ENCODE results near the gene SLC39A10. TPM values are rescaled to one million over a fixed set of nuclear protein-coding genes. Genes with fewer than 3 reads are reported as not detected.

SLC39A10 gene
- total and polyA plus RNA-seq, 10 of the 15 experiments (the other 5 are each of a cell fraction or from before 2014, with no cell fraction given): 2.0 to 23.6 (median 7.9) TPM

DNA sequence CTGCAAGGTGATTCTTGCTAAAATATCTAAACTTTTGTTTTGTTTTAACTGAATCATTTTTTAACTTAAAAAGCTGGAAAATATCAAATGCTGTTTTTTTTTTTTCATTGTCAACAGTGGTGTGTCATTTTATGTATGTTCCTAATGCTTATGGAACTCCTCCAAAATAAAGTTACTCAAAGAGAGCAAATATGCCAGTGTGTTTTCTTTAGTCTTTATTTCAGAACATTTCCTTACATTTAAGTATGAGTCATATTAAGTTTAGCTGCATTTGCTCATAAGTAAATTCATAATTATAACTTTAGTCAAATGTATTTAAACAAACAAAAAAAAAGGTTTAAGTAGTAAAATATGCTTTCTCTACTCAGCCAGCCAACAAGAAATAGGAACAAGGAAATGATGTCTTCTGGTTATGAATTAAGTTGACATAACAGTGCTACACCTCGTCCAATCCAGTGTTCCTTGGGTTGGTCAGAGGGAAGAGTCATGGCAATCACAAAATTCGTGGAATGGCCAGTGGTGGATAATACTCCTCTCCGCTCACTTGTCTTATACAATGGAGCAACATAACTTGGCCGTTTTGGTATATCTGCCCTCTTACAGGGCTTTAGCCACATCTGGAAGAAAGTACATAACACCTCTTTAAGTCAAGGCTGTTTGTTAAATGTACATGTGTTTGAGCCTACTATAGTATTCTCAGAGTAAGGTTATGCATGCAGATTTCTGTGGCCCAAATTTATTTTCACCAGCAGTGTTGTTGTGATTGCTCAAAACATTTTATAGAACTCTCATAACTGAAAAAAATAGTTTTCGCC, 80.7 kb downstream of the SLC39A10 start:
- POLR2A ChIA-PET: no interaction called here
- WGBS (ENCODE audit: insufficient coverage, insufficient replicate concordance, low lambda C conversion rate, missing lambda C conversion rate): 67% methylated on average over 5 of the region's 5 CpGs
- RAD21 ChIA-PET (ENCODE audit: unreplicated experiment): interaction anchor here (1.4 kb wide), 1 partner anchor 11 kb away, joined by 3 read pairs; no protein-coding TSS in a partner anchor
- H3K27ac ChIP-seq (ENCODE audit: control insufficient read depth, insufficient read depth): no peak overlapping the region
- H2AFZ ChIP-seq (ENCODE audit: control insufficient read depth, low read depth, low read length): no peak overlapping the region
- in situ Hi-C loops (cut with MboI): no loop called here
- H3K4me3 ChIP-seq: no peak overlapping the region
- no TSS peak for BruUV-seq (replicated peaks)
- intact Hi-C loops (cut with micrococcal nuclease; ENCODE audit: unreplicated experiment): no loop called here
- no peaks in the 10 kb centered on the region for H3K27me3 ChIP-seq (replicated peaks in 1 of 2; ENCODE audit: control insufficient read depth in 2 of 2, insufficient read depth in 2 of 2, low read length in 1 of 2)
- no peak overlapping the region for H3K4me2 ChIP-seq (ENCODE audit: control insufficient read depth, insufficient read depth)
- no peaks in the 10 kb centered on the region for H3K4me1 ChIP-seq (ENCODE audit: control insufficient read depth, insufficient read depth, low read length)
- H4K20me1 ChIP-seq (ENCODE audit: control insufficient read depth, insufficient read depth): no peaks in the 10 kb centered on the region
- H3K79me2 ChIP-seq (ENCODE audit: control insufficient read depth, insufficient read depth, low read length): no peaks in the 10 kb centered on the region
- no peaks in the 10 kb centered on the region for H3K9me3 ChIP-seq (replicated peaks; ENCODE audit: control insufficient read depth, insufficient read depth, low read length)
- peak; percentile 68 for FAIRE-seq
- SMC1A ChIA-PET (ENCODE audit: uncharacterized antibody, unreplicated experiment): no interaction called here
- no peaks in the 10 kb centered on the region for H3K36me3 ChIP-seq (ENCODE audit: control insufficient read depth in 2 of 2, insufficient read depth in 2 of 2, low read length in 1 of 2)
- CTCF ChIA-PET: no interaction called here
- TF ChIP-seq SIN3A (IDR thresholded peaks at IDR 0.05; ENCODE audit: low read depth, low read length) (no peak), RAD21 (IDR thresholded peaks at IDR 0.05; ENCODE audit: insufficient read depth, low read depth, low read length) (no peak), CBX5 (IDR thresholded peaks at IDR 0.05; ENCODE audit: low read depth) (no peak), NRF1 (conservative IDR thresholded peaks at IDR 0.05; ENCODE audit: low read depth, low read length) (no peak), BRCA1 (IDR thresholded peaks at IDR 0.05; ENCODE audit: low read depth, low read length) (no peak), BHLHE40 (IDR thresholded peaks at IDR 0.05; ENCODE audit: borderline replicate concordance in 1 of 2, low read depth in 2 of 2, low read length in 1 of 2) (no peak), ZBED1 (IDR thresholded peaks at IDR 0.05; ENCODE audit: borderline replicate concordance) (no peak), PAX8 (IDR thresholded peaks at IDR 0.05) (no peak), ZZZ3 (IDR thresholded peaks at IDR 0.05; ENCODE audit: control insufficient read depth, insufficient read length, low read depth) (no peak), KLF5 (IDR thresholded peaks at IDR 0.05; ENCODE audit: partially characterized antibody) (no peak), DPF2 (IDR thresholded peaks at IDR 0.05) (no peak), ZNF687 (IDR thresholded peaks at IDR 0.05) (no peak), FOS (IDR thresholded peaks at IDR 0.05; ENCODE audit: borderline replicate concordance, extremely low read depth, insufficient read length) (no peak), IKZF2 (IDR thresholded peaks at IDR 0.05) (no peak), MTA2 (IDR thresholded peaks at IDR 0.05; ENCODE audit: low read depth) (no peak), TBL1XR1 (IDR thresholded peaks at IDR 0.05; ENCODE audit: low read depth, low read length) (no peak), HDAC2 (IDR thresholded peaks at IDR 0.05) (no peak)
- TF ChIP-seq, protein P1, sequence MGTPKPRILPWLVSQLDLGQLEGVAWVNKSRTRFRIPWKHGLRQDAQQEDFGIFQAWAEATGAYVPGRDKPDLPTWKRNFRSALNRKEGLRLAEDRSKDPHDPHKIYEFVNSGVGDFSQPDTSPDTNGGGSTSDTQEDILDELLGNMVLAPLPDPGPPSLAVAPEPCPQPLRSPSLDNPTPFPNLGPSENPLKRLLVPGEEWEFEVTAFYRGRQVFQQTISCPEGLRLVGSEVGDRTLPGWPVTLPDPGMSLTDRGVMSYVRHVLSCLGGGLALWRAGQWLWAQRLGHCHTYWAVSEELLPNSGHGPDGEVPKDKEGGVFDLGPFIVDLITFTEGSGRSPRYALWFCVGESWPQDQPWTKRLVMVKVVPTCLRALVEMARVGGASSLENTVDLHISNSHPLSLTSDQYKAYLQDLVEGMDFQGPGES (IDR thresholded peaks at IDR 0.05): no peak
- TF ChIP-seq, protein P2, sequence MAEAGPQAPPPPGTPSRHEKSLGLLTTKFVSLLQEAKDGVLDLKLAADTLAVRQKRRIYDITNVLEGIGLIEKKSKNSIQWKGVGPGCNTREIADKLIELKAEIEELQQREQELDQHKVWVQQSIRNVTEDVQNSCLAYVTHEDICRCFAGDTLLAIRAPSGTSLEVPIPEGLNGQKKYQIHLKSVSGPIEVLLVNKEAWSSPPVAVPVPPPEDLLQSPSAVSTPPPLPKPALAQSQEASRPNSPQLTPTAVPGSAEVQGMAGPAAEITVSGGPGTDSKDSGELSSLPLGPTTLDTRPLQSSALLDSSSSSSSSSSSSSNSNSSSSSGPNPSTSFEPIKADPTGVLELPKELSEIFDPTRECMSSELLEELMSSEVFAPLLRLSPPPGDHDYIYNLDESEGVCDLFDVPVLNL (IDR thresholded peaks at IDR 0.05; ENCODE audit: low read depth, low read length): no peak
- H3K9ac ChIP-seq (ENCODE audit: control insufficient read depth, insufficient read depth, low read length): no peak overlapping the region
- no peak for ATAC-seq
- no peak for DNase-seq (ENCODE audit: low read depth, low spot score)

Data from GM12878 (cell line).